Glomerular visceral epithelial cell (primary cell): ENCODE data around the gene DNAH6.
A peak's percentile ranks its signal among the peaks of the same experiment; 100 is the strongest.

Experiments used
- DNase-seq: peaks from one replicate; pipeline ENCODE4 v3.0.0-alpha.2; 2016; ENCODE audit errors: extremely low spot score

DNAH6 gene

DNA sequence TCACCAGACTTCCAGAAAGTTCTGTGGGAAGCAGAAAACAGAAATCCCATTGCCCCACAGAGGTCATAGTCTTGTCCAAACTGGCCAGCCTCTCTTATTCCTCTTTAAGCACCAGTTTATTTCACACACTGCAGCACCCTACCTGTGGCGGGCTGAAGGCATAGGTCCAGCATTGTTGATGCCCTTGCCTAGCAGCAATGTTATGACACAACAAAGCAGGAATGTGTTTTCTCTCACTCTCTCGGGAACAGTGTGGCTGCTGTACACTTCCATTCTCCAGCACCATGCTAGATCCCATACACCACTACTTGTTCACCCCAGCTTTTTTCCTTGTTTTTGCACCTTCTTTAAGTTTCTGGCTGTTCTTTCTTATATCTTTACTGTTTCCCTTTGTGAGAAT, 181.6 kb downstream of the DNAH6 start:
- DNase-seq: peak; percentile 4

DNA sequence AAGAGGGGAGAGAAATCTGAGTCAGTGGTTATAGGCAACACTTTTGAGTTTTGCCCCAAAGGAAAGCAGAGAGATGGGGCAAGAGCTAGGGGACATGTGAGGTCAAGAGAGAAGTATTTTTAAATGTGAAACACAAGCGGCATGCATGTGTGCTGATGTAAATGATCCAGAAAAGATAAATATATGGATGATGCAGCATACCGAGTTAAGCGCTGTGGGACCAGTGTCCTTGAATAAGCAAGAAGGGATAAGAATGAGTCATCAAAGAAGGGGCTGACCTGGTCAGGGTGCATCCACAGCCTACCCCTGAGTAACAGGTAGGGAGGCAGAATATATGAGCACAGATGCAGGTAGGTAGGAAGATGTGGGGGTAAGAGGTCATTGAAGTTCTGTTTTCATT, 183.7 kb downstream of the DNAH6 start:
- DNase-seq: no peak

DNA sequence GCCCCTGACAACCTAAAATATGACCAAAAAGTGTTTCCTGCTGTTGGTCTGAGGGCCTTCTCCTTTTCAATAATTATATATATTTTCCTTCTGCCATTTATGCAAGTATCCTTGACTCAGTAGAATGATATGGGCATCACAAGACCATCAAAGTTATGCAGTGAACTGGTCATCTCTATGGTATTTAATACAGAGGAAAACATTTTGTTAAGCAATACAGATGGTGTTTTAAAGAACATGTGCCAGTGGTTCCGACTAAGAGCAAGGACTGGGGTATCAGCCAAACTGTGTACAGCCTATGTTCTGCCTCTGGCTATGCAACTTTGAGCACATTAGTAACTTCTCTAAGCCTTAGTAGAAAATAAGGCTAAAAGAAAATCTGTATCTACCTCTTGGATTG, 185.6 kb downstream of the DNAH6 start:
- DNase-seq: peak; percentile 6

DNA sequence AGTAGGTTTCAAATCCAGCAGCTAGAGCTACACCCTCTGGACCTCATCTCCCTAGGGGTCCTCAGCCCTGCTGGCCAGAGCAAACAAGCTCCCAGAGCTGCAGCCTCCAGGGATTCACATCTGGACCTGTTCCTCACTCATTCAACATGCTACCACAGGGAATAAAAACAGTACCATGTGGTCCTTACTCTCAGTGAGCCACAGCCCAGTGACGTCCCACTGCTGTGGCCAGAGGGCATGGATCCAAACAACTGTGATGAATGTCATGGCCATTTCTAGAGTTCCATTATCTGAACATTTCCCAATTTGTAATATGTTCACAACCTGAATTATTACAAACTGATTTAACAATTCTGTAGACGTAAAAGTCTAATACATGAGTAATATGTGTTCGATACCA, 186.6 kb downstream of the DNAH6 start:
- DNase-seq: no peak

DNA sequence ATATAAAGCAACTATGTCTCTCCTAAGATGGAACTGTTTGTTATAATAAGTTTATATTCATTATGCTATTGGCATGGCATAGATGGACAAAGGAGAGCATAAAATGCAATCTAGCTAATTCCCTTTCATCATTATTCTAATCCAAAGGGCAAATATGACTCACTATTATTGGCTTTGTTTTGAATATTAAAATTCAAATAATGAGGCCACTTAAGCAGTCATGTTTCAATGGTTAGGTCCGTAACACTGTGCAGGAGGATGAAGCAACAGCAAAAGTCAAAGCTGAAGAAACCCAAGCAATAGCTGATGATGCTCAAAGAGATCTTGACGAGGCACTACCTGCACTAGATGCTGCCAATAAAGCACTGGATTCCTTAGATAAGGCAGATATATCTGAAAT, 187.5 kb downstream of the DNAH6 start:
- DNase-seq: no peak

DNA sequence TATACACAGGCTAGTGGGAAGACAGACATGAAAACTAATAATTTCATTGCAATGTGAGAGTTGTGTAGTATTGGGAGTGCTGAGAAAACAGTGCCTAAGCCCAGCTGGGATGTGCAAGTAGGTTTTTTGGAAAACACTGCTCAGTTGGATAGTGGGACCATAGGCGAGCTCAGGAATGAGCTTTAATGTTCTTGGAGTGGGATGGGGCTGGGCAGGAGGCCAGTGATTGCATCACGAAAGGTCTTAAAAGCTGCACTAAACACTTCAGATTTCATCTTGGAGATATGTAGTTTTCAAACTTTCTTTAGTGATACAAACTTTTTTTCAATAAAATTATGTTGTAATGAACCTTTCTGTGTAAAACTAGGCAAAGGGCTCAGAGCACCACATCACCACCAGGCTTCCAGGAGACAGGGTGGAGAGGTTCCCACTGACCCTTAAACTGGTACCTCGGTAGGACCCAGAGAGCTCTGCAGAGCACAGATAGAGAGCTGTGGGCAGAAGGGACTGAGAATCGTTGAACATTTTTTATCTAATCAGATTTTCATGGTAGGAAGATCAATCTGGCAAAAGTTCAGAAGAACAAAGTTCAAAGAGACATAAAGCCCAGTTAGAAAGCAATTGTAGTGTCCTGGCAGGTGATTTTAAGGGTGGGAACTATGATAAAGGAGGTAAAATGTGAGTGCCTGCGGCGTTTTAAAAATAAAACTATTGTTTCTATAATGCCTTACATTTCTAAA, 188.4 kb downstream of the DNAH6 start:
- no peak for DNase-seq

DNA sequence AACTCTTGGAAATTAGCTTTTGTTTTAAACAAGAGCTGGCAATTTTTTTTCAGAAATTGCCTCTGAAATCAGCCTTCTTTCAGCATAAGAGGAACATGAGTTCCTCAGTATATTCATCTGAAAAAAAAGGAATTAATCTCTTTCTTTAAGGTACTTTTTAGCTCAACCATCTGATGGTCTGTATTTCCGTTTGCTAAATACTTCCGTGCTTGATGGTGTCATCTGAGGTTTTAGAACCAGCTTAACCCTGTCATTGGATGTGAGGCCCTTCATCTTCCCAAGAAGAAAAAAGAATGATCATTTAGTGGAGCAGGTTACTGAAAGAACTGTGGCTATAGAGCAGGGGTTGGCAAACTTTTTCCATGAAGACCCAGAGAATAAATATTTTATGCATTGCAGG, 189.6 kb downstream of the DNAH6 start:
- DNase-seq: no peak

DNA sequence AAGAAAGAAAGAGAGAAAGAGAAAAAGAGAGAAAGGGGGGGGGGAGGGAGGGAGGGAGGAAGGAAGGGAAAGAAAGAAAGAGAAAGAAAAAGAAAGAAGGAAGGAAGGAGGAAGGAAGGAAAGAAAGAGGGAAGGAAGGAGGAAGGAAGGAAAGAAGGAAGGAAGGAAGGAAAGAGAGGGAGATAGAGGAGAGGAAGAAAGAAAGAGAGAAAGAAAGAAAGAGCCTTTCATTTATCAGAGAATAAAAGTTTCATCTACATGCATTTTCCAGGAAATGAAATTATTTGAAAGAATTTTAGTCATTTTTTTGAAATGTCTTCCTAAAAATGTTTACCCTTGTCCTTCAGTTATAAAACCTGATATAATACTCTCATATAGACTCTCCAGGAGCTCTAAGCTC, 192.1 kb downstream of the DNAH6 start:
- no peak for DNase-seq

DNA sequence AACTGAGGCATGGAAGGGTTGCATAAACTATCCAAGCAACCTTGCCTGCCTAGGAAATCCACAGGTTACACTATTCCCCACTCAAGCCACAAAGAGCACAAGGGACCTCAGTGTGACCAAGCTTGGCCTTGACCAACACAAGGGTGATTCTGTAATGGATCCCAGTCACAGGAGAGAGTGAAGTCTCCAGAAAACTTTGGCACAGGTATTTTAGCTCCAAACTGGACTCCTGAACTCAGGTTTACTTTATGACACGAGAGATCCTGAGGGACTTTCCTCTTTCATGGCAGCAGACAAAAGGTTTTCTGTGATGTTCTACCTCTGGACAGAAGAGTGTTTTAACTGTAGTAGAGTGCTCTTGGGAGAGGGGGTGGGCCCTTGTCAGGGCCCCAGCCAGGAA, 195.4 kb downstream of the DNAH6 start:
- DNase-seq: no peak

DNA sequence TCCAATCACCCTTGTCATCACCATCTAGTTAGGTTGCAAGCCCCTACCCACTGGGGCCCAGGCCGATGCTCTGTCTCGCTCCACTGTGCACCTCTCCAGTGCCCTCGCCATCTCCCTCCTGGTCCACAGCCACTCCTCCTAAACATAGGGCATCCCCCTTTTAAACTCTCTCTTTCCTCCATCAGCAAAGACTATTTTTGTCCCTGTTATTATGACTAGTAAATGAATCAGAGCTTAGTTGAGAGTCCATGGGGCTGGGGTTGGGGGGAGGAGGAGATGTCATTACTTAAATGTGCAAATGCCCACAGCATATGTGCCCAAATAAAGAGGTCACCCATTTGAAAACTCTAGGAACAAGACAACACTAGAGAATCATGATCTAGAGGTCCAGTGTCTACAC, 197.1 kb downstream of the DNAH6 start:
- no peak for DNase-seq

DNA sequence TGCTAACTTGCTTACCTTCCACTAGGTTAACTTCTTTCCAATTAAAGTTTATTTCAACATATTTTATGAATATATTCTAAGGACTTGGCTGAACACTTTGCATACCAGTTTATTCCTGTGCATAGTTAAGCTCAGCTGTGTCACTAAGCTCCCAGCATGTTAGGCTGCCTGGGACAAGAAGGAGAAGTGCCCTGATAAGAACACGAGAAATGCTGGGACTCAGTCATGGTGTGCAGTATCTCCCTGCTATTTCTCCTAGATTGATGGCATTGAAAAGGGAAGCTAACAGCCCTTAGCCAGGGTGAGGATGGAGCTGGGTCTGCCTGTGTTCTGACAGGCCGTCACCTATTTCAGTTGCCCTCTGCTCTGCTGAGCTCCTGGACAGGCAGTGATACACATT, 200.3 kb downstream of the DNAH6 start:
- no peak for DNase-seq

DNA sequence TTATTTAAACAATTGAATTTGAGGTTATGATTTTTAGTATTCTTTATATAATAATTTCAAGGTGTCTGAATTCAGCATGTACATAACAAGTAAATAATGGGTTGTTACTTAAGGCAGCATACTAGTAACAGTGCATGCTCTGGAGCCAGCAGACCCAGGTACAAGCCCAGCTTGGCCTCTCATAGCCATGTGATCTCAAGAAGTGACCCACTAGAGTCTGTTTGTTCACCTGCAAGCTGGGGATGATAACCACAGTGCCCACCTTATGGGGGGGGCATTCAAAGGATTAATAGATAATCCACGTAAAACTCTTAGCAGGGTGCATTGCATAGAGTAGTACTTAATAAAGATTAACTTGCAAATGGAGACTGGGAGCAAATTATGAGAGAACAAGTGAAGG, 201.0 kb downstream of the DNAH6 start:
- no peak for DNase-seq

DNA sequence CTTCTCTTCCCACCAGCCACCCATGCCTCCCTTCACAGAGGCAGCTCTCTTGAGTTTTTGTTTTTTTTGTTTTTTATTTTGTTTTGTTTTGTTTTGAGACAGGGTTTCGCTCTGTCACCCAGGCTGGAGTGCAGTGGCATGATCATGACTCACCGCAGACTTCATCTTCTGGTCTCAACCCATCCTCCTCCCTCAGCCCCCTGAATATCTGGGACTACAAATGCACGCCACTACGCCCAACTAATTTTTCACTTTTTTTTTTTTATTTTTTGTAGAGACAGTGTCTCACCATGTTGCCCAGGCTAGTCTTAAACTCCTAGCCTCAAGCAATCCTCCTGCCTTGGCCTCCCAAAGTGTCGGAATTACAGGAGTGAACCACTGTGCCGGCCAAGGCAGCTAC, 203.1 kb downstream of the DNAH6 start:
- DNase-seq: no peak

DNA sequence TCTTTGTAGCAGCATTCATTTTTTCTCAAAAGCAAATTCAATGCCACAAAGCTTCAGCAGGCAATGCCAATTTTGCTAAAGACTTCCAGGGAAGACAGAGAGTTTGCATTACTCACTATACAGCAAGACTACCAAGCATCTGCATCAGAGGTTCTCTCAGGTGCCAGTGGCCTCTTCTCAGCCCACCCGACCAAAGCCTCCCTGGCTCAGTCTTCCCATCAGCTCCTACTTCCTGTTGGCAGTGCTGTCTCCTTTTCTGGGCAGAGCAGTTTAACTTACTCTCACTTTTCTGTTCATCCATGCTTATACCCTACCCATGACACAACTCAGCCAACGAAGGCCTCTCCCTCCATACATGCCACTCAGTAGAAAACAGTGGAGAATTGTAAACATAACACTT, 207.5 kb downstream of the DNAH6 start:
- no peak for DNase-seq

DNA sequence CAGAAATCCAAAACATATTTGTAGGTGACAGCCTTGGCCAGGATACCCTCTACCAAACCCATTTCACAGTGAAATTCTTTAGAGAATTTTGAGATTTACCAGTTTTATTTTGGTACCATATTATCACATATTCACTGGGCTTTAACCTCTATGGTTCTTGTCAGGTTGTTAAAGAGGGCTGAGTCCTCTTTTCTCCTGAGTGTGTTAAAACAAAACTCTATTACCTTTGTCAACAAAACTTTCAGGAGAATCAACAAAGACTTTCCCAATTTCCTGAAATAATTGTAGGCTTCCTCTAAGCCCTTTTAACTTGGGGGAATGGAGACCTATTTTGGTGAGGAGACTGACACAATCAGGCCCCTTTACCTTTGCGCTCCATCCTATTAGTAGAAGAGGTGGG, 209.4 kb downstream of the DNAH6 start:
- no peak for DNase-seq

DNA sequence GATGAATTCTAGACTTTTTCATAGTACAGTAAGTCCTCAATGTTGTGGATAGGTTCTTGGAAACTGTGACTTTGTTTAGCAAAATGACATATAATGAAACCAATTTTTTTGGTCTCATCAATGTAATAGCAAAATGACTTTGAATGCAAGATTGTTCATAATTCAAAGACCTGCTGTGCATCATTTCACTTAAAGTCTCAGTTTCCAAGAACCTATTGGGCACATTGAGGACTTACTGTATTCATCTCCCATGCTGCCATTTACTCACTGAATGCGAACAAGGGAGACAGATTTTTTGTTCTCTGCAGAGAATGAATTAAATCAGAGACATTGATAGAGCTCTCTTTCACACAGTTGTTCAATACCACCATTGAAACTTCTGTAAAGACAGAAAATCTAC, 211.0 kb downstream of the DNAH6 start:
- no peak for DNase-seq

DNA sequence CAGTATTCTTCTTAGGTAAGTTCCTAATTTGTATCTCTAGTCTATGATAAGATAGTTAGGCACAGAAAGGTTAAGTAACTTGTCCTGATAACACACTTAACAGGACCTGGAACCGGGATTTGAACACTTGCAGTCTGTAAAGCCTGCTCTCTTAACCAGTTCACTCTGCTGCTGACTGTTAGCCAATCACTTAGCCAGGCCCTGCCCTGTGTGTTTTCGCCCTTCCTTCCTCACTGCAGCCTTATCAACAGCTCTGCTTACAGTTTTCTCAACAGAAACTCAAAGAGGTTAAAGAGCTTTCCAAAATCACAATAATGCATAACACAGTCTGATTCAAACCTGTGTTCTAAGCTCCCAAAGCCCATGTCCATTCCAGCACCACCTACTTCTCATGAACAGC, 212.9 kb downstream of the DNAH6 start:
- no peak for DNase-seq

DNA sequence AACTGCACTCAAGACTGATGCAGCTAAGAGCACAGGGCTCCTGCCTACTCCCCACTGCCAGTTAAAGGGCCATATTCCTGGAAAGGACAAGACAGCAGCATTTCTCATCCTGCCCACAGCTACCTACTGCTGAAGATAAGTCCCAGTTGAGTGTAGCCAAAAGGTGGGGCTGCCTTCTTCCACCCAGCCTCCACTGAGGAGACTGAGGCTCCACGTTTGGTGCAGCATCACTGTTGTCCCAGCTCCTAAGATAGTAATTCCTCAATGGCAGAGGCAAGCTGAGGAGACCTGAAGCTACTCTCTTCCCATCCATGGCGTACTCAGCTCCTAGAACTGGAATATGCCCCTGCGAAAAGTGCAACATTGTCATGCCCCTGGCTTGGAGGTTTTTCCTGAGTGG, 214.9 kb downstream of the DNAH6 start:
- DNase-seq: no peak

DNA sequence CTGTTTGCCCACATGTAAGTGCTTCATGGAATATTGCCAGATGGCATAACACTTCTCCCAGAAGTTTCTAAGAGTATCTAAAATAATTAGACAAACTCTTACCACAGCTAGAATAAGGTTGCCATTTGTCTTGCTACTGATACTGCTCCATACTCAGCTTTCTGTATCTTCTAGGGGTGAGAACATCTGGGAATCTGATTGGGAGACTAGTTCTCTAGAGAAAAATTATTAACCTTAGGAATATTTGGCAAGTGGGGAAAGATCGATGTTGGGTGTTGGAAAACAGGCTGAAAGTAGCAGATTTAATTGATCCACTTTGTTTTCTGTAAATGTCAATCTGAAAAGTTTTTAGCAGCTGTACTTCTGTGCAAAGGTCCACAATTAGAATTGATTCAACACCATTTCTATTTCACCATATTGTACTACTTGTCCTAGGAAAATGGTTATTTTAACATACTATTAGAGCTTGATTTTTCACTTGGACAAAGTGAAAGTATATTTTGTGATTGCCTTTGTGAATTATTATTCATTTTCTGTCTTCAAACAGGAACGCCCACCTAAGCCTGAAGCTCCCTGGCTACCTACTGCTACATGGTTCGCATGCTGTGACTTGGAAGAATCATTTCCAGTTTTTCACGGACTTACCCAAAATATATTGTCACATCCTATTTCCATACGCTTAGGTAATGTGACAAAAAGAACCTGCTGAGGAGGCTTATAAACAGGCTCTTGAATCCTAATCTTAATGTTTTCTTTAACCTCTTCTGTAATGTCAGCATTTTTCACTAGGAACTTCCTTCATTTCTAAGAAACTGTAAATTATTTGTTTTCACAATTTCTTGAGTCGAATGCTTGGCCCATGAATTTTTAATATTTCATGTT, 216.8 kb downstream of the DNAH6 start:
- no peak for DNase-seq

DNA sequence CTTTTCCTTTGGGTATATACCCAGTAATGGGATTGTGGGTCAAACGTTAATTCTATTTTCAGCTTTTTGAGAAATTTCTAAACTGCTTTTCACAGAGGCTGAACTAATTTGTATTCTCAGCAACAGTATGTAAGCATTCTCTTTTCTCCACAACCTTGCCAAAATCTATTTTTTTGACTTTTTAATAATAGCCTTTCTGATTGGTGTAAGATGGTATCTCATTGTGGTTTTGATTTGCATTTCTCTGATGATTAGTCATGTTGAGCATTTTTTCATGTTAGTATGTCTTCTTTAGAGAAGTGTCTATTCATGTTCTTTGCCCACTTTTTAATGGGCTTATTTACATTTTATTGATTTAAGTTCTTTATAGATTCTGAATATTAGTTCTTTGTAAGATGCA, 219.1 kb downstream of the DNAH6 start:
- no peak for DNase-seq

DNA sequence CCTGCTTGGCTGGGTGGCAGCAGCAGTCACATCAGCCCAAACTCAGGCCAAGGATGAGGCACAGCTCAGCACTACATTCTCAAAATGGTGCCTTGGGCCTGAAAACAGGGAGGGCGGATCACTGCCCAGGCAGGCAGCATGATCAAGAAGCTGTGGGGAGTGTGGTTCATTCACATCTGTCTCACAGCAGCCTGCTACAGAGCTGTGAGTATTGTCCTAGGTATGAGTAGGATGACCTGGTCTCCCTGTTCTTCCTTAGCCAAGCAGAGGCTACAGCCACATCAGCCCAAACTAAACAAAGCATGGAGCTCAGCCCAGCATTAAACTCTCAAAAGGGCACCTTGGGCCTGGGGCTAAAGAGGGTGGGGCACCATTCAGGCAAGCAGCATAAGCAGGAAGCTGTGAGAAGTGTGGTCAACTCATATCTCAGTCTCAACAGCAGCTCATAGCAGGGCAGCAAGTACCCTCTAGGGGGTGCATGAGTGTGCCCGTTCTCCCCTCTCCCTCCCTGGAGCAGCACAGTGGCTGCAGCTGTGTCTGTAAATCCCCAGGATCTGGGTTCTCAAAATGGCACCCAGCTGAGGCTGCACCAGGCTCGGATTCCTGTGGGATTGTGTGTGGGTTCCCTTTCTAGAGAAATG, 225.0 kb downstream of the DNAH6 start:
- peak; percentile 11 for DNase-seq

DNA sequence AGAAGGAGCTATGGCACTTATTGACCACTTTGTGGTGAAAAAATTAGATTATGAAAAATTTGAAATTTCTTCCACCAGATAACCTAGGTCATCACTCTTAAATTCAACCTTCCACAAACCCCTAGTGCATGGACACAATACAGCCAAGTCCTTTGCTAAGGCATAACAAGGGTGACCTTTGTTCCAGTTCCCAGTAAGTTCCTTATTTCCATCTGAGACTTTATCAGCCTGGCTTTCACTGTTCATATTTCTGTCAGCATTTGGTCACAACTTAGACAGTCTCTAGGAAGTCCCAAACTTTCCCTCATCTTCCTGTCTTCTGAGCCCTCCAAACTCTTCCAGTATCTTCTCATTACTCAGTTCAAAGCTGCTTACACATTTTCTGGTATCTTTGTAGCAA, 232.0 kb downstream of the DNAH6 start:
- no peak for DNase-seq

DNA sequence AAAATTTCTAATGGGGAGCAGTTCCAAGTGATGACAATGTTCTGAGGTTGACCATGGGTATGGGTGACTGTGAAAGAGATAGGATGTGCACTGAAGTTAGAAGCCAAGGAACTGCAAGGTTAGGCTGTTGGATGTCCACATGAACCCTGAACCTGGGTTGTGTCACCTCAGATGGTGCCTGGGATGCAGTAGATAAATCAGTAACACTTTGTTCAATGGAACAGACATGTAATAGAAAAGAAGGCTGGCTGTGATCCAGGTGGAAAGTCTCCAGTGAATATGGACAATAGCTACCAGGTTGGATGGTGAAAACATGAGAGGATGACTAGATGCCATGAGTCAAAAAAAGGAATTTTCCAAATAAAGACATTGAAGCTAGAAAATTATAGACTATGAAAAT, 233.1 kb downstream of the DNAH6 start:
- DNase-seq: no peak
